ENCODE data around the gene GBP7. TPM values are rescaled to one million over a fixed set of nuclear protein-coding genes. Genes with fewer than 3 reads are reported as not detected.

GBP7 gene
- total and polyA plus RNA-seq, 4 donors = 0.89 to 27.8 (median 16.8) TPM

GRCh38 chr1:89167590-89168230 is 8.1 kb downstream of the GBP7 start (continued):
- TF ChIP-seq, protein P1, sequence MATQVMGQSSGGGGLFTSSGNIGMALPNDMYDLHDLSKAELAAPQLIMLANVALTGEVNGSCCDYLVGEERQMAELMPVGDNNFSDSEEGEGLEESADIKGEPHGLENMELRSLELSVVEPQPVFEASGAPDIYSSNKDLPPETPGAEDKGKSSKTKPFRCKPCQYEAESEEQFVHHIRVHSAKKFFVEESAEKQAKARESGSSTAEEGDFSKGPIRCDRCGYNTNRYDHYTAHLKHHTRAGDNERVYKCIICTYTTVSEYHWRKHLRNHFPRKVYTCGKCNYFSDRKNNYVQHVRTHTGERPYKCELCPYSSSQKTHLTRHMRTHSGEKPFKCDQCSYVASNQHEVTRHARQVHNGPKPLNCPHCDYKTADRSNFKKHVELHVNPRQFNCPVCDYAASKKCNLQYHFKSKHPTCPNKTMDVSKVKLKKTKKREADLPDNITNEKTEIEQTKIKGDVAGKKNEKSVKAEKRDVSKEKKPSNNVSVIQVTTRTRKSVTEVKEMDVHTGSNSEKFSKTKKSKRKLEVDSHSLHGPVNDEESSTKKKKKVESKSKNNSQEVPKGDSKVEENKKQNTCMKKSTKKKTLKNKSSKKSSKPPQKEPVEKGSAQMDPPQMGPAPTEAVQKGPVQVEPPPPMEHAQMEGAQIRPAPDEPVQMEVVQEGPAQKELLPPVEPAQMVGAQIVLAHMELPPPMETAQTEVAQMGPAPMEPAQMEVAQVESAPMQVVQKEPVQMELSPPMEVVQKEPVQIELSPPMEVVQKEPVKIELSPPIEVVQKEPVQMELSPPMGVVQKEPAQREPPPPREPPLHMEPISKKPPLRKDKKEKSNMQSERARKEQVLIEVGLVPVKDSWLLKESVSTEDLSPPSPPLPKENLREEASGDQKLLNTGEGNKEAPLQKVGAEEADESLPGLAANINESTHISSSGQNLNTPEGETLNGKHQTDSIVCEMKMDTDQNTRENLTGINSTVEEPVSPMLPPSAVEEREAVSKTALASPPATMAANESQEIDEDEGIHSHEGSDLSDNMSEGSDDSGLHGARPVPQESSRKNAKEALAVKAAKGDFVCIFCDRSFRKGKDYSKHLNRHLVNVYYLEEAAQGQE (IDR thresholded peaks at IDR 0.05) = no peak
- TF ChIP-seq FOXA2 (IDR thresholded peaks at IDR 0.05) (peak; percentile 11), RXRA (IDR thresholded peaks at IDR 0.05) (no peak), TAF1 (conservative IDR thresholded peaks at IDR 0.05) (no peak), EGR1 (IDR thresholded peaks at IDR 0.05; ENCODE audit: low read depth in 2 of 2) (no peak), JUND (IDR thresholded peaks at IDR 0.05) (no peak)

DNA sequence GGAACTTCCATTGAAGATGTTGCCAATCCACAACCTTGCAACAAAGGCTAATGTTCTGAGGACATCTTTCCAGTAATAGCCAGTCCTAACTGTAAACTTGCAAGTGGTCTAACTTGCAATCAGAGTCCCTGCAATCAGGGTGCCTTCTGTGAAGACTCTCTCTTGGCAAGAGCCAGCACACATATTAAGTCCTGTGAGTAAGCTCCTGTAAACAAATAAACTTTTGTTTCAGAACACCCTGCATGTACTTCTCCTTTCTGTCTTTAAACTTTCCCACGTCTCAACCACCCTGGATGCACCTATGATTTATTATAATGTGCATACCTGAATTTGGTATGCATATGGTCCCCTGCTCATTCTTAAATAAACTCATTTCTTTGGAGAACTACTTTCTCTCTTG is 9.1 kb downstream of the GBP7 start:
- Histone ChIP-seq H3K4me1 (ENCODE audit: control insufficient read depth in 4 of 4, insufficient read depth in 4 of 4, low read length in 3 of 4) (peaks cover 2 to 29% (median 15%) of the 10 kb centered on the region in 4 donors), H3K27me3 (ENCODE audit: control insufficient read depth in 4 of 4, insufficient read depth in 4 of 4, low read length in 3 of 4) (no peaks in the 10 kb centered on the region), H3K9ac (ENCODE audit: low read depth in 1 of 2, low read length in 2 of 2) (no peak overlapping the region), H3K9me3 (ENCODE audit: control insufficient read depth in 4 of 4, low read length in 3 of 4) (no peaks in the 10 kb centered on the region), H3K27ac (ENCODE audit: low read depth in 1 of 2, low read length in 2 of 2) (no peak overlapping the region), H3K36me3 (ENCODE audit: control insufficient read depth in 4 of 4, insufficient read depth in 3 of 4, low read depth in 1 of 4, low read length in 3 of 4) (peaks cover 0 to 34% (median 10%) of the 10 kb centered on the region in 4 donors), H3K4me3 (ENCODE audit: low read depth in 1 of 3, low read length in 3 of 3) (no peak overlapping the region)
- TF ChIP-seq RXRA (IDR thresholded peaks at IDR 0.05) (no peak), JUND (IDR thresholded peaks at IDR 0.05) (no peak), GABPA (IDR thresholded peaks at IDR 0.05 in 1 of 2, conservative IDR thresholded peaks at IDR 0.05 in 1 of 2) (no peak), FOXA1 (IDR thresholded peaks at IDR 0.05) (no peak), YY1 (IDR thresholded peaks at IDR 0.05) (no peak), TAF1 (conservative IDR thresholded peaks at IDR 0.05) (no peak), MAX (IDR thresholded peaks at IDR 0.05) (no peak), FOXA2 (IDR thresholded peaks at IDR 0.05) (no peak), SP1 (IDR thresholded peaks at IDR 0.05) (no peak), RAD21 (IDR thresholded peaks at IDR 0.05) (no peak), HNF4G (IDR thresholded peaks at IDR 0.05) (no peak)
- TF ChIP-seq, protein P2, sequence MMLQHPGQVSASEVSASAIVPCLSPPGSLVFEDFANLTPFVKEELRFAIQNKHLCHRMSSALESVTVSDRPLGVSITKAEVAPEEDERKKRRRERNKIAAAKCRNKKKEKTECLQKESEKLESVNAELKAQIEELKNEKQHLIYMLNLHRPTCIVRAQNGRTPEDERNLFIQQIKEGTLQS (IDR thresholded peaks at IDR 0.05) = no peak
- TF ChIP-seq, protein P3, sequence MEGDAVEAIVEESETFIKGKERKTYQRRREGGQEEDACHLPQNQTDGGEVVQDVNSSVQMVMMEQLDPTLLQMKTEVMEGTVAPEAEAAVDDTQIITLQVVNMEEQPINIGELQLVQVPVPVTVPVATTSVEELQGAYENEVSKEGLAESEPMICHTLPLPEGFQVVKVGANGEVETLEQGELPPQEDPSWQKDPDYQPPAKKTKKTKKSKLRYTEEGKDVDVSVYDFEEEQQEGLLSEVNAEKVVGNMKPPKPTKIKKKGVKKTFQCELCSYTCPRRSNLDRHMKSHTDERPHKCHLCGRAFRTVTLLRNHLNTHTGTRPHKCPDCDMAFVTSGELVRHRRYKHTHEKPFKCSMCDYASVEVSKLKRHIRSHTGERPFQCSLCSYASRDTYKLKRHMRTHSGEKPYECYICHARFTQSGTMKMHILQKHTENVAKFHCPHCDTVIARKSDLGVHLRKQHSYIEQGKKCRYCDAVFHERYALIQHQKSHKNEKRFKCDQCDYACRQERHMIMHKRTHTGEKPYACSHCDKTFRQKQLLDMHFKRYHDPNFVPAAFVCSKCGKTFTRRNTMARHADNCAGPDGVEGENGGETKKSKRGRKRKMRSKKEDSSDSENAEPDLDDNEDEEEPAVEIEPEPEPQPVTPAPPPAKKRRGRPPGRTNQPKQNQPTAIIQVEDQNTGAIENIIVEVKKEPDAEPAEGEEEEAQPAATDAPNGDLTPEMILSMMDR (IDR thresholded peaks at IDR 0.05; ENCODE audit: low read depth, low read length, missing input control) = no peak
- TF ChIP-seq, protein P1 (IDR thresholded peaks at IDR 0.05) = no peak
- 68% methylated on average over 1 of the region's 1 CpG for WGBS
- DNase-seq (ENCODE audit: low spot score) = no peak

Data from liver (tissue), 9 donors.